Stomach (tissue), 9 donors: ENCODE results near the gene B3GNT5. TPM values are rescaled to one million over a fixed set of nuclear protein-coding genes. Genes with fewer than 3 reads are reported as not detected.

ENCODE experiments used
- DNase-seq, 2 donors: peaks; one replicate each; pipeline versions ENCODE4 v3.0.0 to v3.0.0-alpha.2; 2013 to 2019
- H3K27ac ChIP-seq, 5 donors: fragments of 200-600 bp in 4 of 5; sonication (generic) in 4 of 5; one replicate each; pipeline ENCODE4 v1.5.1; 2013 to 2019; ENCODE audit warnings: mild to moderate bottlenecking in 1 of 5, moderate library complexity in 1 of 5
- H3K27me3 ChIP-seq, 3 donors: fragments of 200-600 bp; sonication (generic); one replicate each; pipeline ENCODE4 v1.5.1; 2017 to 2019; ENCODE audit warnings: mixed run types in 1 of 3
- H3K36me3 ChIP-seq, 4 donors: fragments of 200-600 bp; sonication (generic); 1 replicate in 3 of 4; 2 replicates in 1 of 4; pipeline ENCODE4 v1.5.1; 2016 to 2019
- H3K4me1 ChIP-seq, 4 donors: fragments of 200-600 bp; sonication (generic); one replicate each; pipeline ENCODE4 v1.5.1; 2016 to 2019
- H3K4me3 ChIP-seq, 4 donors: fragments of 200-600 bp; sonication (generic) in 3 of 4; one replicate each; pipeline ENCODE4 v1.5.1; 2016 to 2019; ENCODE audit warnings: mild to moderate bottlenecking in 1 of 4
- H3K9me3 ChIP-seq, 4 donors: fragments of 200-600 bp; sonication (generic); one replicate each; pipeline ENCODE4 v1.5.1; 2016 to 2019
- CTCF ChIP-seq, 7 experiments: fragments of 450-650 bp in 4 of 7; fragments of 200-600 bp in 3 of 7; sonication (generic) in 3 of 7; IDR thresholded peaks; one replicate each; pipeline ENCODE4 v1.5.1; 2016 to 2019; ENCODE audit warnings: antibody characterized with exemption in 7 of 7, control low read depth in 2 of 7, mild to moderate bottlenecking in 1 of 7
- EP300 ChIP-seq: sonication (generic); formaldehyde crosslinking; IDR thresholded peaks from one replicate; pipeline ENCODE4 v1.6.1; 2017; ENCODE audit warnings: antibody characterized with exemption
- POLR2A ChIP-seq, 4 donors: fragments of 450-650 bp; IDR thresholded peaks; one replicate each; pipeline ENCODE4 v1.6.1; 2016; ENCODE audit warnings: antibody characterized with exemption in 4 of 4, control low read depth in 2 of 4, mild to moderate bottlenecking in 1 of 4, moderate library complexity in 1 of 4
- POLR2AphosphoS5 ChIP-seq, 3 donors: sonication (generic); formaldehyde crosslinking; IDR thresholded peaks; one replicate each; pipeline ENCODE4 v1.6.1; 2016; ENCODE audit warnings: antibody characterized with exemption in 3 of 3
- WGBS, 5 donors: extraction: QIAGEN DNeasy Blood & Tissue Kit in 3 of 5; methylation state at CpG; one replicate each; pipeline versions ENCODE4 v1.1.5 to v1.1.7; 2013 to 2018; 5-methylcytosine and 5-hydroxymethylcytosine counted together
- intact Hi-C: fragments of 100-400 bp; cut with DNase I; formaldehyde crosslinking; loops from one replicate; pipeline ENCODE4 v1.15.1; 2023; ENCODE audit warnings: low total_unique reads
- polyA plus RNA-seq, 3 donors: library from polyadenylated mRNA; stranded (reverse); fragments of 200-250 nt; gene quantifications; one replicate each; pipeline ENCODE4 v1.2.3, GENCODE V29; 2013
- total RNA-seq, 5 donors: library from RNA; depleted of rRNA; stranded (reverse); fragments of >200 nt; gene quantifications; one replicate each; pipeline versions ENCODE4 v1.1.0 to v1.2.3, GENCODE V29; 2014 to 2016
- donor health status: healthy with polysubstance abuse.
- donor health status: Bipolar disorder and iron deficiency.
- donor health status: healthy.

The B3GNT5 gene
- total and polyA plus RNA-seq, 8 donors = 4.1 to 39.7 (median 7.2) TPM

GRCh38 chr3:183265834-183266417 lies 12.9 kb downstream of the B3GNT5 start:
- Histone ChIP-seq H3K4me3 (no peak overlapping the region), H3K9me3 (no peaks in the 10 kb centered on the region), H3K27me3 (no peaks in the 10 kb centered on the region), H3K36me3 (peaks cover 0 to 14% (median 5%) of the 10 kb centered on the region in 4 donors), H3K4me1 (peaks cover 34 to 76% (median 51%) of the 10 kb centered on the region in 4 donors), H3K27ac (peak overlapping the region; percentile 6 to 70 (median 64))
- intact Hi-C loops = no loop called here
- 41 to 63% (median 51%) methylated on average over 5 of the region's 5 CpGs for WGBS, 5 donors
- peak in 2 of 3 donors; percentile 44 to 63 for TF ChIP-seq POLR2AphosphoS5 (IDR thresholded peaks at IDR 0.05)
- no peak for TF ChIP-seq POLR2A (IDR thresholded peaks at IDR 0.05)
- peak; percentile 57 to 78 for DNase-seq

- no peak for DNase-seq
- TF ChIP-seq EP300 (no peak), CTCF (IDR thresholded peaks at IDR 0.05) (no peak), POLR2AphosphoS5 (IDR thresholded peaks at IDR 0.05) (no peak), POLR2A (IDR thresholded peaks at IDR 0.05) (no peak)
- H3K27me3 ChIP-seq = no peaks in the 10 kb centered on the region
- peaks cover 0 to 14% (median 5%) of the 10 kb centered on the region in 4 donors for H3K36me3 ChIP-seq
- intact Hi-C loops = no loop called here
- H3K4me3 ChIP-seq = no peak overlapping the region
- peaks cover 34 to 71% (median 50%) of the 10 kb centered on the region in 4 donors for H3K4me1 ChIP-seq
- peak overlapping the region; percentile 6 to 70 (median 64) for H3K27ac ChIP-seq
- WGBS, 5 donors = 68 to 90% (median 88%) methylated on average over 3 of the region's 3 CpGs
- H3K9me3 ChIP-seq = no peaks in the 10 kb centered on the region
These were observed 13.4 kb downstream of the B3GNT5 start for GRCh38 chr3:183266454-183266853.

GRCh38 chr3:183267140-183267539 lies 14.1 kb downstream of the B3GNT5 start:
- intact Hi-C loops = no loop called here
- H3K27me3 ChIP-seq = no peaks in the 10 kb centered on the region
- H3K9me3 ChIP-seq = no peaks in the 10 kb centered on the region
- DNase-seq = peak in 1 of 2 donors; percentile 54
- H3K27ac ChIP-seq = peak overlapping the region in 4 of 5 donors; percentile 38 to 70 (median 67)
- peaks cover 34 to 69% (median 50%) of the 10 kb centered on the region in 4 donors for H3K4me1 ChIP-seq
- TF ChIP-seq POLR2AphosphoS5 (IDR thresholded peaks at IDR 0.05) (peak in 2 of 3 donors; percentile 21 to 61), EP300 (no peak)
- peaks cover 0 to 14% (median 5%) of the 10 kb centered on the region in 4 donors for H3K36me3 ChIP-seq
- WGBS, 5 donors = 48 to 67% (median 57%) methylated on average over 5 of the region's 5 CpGs
- H3K4me3 ChIP-seq = no peak overlapping the region

DNA sequence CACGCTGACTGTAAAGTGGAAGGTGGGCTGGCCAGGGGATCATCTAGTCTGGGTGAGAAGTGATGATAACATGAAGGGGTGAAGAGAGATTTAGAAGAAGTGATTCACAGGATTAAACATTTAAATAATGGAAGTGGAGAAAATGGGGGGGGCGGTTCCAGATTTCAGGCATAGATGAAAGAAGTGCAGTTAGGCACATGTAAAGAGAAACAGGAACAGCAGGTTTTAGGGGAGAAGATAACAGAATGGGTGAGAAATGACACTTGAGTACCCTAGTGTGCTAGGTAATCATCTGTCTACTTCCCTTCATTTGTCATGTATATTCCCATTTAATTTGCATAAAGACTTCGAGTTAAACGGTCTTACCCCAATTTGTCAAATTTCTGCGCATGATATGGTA lies 15.3 kb downstream of the B3GNT5 start:
- TF ChIP-seq CTCF (IDR thresholded peaks at IDR 0.05) (no peak), POLR2AphosphoS5 (IDR thresholded peaks at IDR 0.05) (no peak), EP300 (no peak), POLR2A (IDR thresholded peaks at IDR 0.05) (no peak)
- H3K36me3 ChIP-seq = peaks cover 0 to 14% (median 5%) of the 10 kb centered on the region in 4 donors
- no peaks in the 10 kb centered on the region for H3K9me3 ChIP-seq
- H3K27me3 ChIP-seq = no peaks in the 10 kb centered on the region
- H3K4me3 ChIP-seq = no peak overlapping the region
- no peak for DNase-seq
- intact Hi-C loops = no loop called here
- peaks cover 31 to 60% (median 41%) of the 10 kb centered on the region in 4 donors for H3K4me1 ChIP-seq
- no peak overlapping the region for H3K27ac ChIP-seq
- 64 to 74% (median 70%) methylated on average over 5 of the region's 5 CpGs for WGBS, 5 donors

DNA sequence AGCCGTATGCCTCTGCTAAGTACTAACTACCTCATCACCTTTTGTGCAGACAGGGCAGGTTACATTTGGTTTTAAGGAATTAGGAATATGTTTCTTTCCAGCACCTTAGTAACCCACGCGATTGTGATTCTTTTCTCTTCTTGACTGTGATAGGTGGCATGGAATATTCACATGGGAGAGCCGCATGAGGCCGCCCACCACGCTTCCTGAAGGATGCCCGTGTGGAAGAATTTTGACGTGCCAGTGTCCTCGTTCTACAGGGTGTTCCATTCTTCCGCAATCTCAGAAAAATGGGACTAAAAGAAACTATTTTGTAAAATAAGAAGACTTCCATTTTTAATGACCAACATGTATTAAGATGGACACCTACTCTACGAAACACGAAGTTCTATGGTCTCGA lies 16.3 kb downstream of the B3GNT5 start:
- peaks cover 25 to 55% (median 41%) of the 10 kb centered on the region in 4 donors for H3K4me1 ChIP-seq
- no peaks in the 10 kb centered on the region for H3K9me3 ChIP-seq
- intact Hi-C loops = no loop called here
- H3K27me3 ChIP-seq = no peaks in the 10 kb centered on the region
- no peak for DNase-seq
- peaks cover 0 to 14% (median 5%) of the 10 kb centered on the region in 4 donors for H3K36me3 ChIP-seq
- H3K27ac ChIP-seq = no peak overlapping the region
- no peak for TF ChIP-seq POLR2AphosphoS5 (IDR thresholded peaks at IDR 0.05)
- no peak for TF ChIP-seq POLR2A (IDR thresholded peaks at IDR 0.05)
- no peak for TF ChIP-seq EP300
- TF ChIP-seq CTCF (IDR thresholded peaks at IDR 0.05) = no peak
- WGBS, 5 donors = 93 to 96% (median 95%) methylated on average over 13 of the region's 13 CpGs
- no peak overlapping the region for H3K4me3 ChIP-seq
